Activated CD4-positive, alpha-beta T cell treated with anti-CD3 and anti-CD28 coated beads for 1 hour (primary cell): ENCODE results near the gene CCNA2.

Source experiments
- DNase-seq: peaks from one replicate; pipeline ENCODE4 v3.0.0-alpha.2; 2020

Gene CCNA2

DNA sequence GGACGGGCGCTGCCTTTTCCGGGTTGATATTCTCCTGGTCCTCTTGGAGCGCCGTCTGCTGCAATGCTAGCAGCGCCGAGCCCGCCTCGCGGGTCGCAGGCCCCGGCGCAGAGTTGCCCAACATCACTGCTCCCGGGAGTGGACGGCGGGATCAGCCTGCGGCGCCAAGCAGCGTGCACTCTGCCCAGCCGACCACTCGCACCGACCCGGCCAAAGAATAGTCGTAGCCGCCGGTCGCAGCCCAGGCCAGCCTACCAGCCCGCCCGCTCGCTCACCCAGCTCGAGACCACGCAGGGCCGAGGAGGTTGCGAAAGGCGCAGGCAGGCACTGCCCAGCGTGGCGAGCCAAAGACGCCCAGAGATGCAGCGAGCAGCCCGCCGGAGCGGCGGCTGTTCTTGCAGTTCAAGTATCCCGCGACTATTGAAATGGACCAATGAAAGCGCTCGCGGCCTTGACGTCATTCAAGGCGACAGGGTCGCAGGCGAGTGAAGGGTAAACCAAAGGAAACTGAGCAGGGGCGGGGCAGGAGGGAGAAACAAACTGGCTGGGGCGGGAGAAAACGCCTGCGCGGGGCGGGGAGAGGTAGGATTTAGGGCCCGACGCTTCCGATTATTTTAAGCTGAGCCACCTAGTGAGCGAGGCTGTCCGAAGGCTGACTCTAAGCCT lies at the start of gene CCNA2:
Gene CCNA2 (minus strand): TSS at position 379 of the 666 bp plus-strand sequence. CDS start 255 bp downstream, at position 124.
- peak; percentile 93 for DNase-seq

DNA sequence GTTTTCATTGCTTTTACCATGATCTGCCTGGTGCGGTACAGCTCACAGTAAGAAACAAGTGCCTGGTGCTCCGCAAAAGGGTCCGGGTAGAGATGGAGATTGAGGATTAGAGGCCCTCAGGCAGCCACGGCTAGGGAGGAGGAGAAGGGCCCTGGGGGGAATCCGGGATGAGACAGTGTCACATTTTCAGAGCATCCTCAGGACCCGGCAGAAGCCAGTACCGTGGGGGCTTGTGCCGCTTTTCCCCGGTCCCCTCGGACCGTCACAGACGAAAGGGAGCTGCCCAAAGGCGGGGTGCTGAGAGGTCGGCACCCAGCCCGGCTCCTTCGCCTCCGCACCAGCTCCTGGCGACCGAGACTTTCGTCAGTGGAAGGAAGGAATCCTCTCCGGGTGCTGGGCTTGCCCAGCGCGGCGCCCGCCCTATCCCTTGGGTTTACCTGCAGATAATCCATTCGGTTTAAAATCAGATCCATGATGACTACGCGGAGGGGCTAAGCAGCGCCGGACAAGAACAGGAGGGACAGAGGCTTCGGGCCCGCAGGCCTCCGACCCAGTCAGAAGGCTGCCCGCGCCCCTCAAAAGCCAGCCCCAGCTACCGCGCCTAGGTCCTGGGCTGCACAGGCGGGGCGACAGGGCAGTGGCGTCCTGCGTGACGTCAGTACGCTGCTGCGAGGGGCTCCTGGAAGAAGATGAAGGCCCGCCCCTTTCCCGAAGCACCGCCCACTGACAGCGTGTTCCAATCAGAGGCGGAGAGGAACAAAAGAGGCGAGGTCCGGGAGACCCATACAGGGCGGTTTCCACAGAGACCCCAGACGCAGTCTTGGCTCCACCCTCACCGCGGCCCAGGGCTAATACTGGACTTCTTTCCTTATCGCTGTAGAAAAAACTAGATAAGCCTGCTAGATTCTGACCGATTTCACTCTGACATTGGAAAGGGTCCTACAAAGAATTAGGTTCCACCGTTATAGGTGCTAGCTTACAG lies 46.4 kb upstream of the CCNA2 start, which contains the start of gene BBS7:
Gene BBS7 (minus strand): TSS at position 634 of the 982 bp plus-strand sequence. CDS start 161 bp downstream, at position 473.
- DNase-seq, result peak; percentile 92

DNA sequence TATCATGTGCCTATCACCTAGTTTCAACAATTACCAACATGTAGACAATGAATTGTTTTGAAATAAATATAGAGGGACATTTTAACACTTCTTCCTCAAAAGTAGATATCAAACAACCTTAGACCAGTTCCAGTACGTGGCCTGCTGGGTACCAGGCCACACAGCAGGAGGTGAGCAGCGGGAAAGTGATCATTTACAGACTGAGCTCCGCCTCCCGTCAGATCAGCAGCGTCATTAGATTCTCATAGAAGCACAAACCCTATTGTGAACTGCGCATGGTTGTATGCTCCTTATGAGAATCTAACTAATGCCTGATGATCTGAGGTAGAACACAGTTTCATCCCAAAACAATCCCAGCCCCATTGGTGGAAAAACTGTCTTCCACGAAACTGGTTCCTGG lies 40.1 kb upstream of the CCNA2 start:
- DNase-seq, result no peak

DNA sequence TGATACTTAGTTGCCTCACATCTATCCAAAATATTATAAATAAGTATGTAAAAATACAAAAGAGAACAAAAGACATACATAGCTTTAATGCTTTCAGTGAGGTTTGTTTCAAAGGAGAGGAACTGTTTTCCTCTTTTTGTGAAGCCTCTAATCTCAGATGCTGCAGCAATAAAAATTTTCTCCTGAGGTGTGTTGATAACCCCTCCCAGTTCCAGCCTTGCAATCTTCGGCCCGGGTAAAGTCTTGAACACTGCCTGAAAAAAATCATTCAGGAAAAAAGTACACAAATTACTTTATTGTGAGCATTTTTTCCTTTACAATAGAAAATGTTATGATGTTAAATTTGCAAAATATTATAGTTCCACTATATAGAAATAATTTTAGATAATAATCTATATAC lies 37.7 kb upstream of the CCNA2 start:
- no peak for DNase-seq

DNA sequence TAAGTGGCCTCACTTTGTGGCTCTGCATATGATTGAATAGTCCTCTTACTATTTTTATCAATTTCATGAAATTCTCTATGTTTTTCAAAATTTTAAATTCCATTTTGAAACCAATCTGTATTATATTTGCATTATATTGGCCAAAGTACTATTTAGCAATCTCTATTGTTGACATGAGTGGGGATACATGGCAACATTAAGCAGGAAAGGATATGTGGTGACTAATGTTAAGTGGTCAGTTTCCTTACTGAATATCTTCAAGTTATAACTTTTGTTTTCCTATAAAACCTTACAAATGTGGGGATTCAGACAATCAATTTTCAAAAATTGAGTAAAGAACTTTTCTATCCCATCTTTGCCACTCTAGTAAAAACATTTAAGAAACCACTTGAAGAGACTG lies 36.4 kb upstream of the CCNA2 start:
- no peak for DNase-seq

- no peak for DNase-seq
Measured at GRCh38 chr4:121851354-121851753, 27.7 kb upstream of the CCNA2 start.

DNA sequence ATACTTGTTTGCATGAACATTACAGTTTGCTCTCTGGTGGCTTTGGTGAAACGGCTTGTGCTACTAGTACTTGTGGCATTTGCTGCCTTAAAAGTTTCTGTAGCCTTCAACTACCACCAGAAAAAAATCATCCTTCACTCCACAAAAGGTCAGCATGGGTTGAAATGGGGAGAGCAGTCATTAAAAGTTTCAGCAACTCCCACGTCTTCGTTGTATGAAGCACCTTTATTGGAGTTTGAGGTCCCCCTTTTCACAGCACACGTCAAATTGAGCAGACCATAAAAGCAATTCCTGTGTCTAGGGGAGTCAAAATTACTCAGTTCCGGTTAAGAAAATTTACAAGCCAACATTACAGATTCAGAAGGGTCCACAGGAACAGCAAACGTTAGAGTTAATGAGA lies 23.0 kb upstream of the CCNA2 start:
- DNase-seq, result no peak

DNA sequence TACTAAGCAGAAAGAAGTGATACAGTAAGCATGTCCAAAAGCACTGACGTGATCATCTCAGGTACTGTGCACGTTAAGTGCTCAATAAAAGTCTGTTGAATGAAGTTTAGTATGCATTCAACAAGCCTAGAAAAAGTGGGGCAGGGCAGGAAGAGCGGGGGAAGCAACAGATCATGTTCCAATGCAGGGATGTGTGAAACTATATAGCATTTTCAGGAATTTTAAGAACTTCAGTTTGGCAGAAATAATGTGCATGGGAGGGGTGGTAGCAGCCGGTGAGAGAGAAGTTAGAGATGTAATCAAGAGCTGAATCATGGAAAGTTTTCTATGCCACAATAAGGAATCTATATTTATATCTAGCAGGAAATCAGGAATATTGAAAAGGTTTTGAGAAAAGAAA lies 19.2 kb upstream of the CCNA2 start:
- DNase-seq, result no peak

GRCh38 chr4:121838136-121838535 lies 14.5 kb upstream of the CCNA2 start:
- no peak for DNase-seq

- DNase-seq, result no peak
Measured at GRCh38 chr4:121829511-121829910, 5.8 kb upstream of the CCNA2 start.

DNA sequence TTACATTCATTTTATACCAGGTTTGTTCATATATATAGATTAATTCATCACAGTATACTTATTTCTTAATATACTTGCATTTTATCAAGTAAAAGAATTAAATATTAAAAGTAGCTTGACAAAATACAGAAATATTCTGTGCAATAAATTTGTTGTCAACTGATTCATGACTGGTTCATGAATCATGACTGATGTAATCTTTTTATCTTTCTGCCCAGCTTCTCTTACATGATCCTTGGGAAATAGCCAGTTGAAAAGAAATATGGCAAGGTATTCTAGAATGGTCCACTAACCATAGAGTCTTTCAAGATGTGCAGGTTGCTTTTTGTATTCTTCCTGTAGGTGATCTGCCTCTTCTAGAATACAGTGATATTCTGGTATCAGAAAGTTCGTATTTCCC lies 4.2 kb upstream of the CCNA2 start:
- DNase-seq, result no peak

- DNase-seq, result no peak
Measured at GRCh38 chr4:121824950-121825349, 1.3 kb upstream of the CCNA2 start.

- DNase-seq, result no peak
Measured at GRCh38 chr4:121824171-121824527, 466 bp upstream of the CCNA2 start.

GRCh38 chr4:121822796-121823504 lies 733 bp downstream of the CCNA2 start:
- no peak for DNase-seq

DNA sequence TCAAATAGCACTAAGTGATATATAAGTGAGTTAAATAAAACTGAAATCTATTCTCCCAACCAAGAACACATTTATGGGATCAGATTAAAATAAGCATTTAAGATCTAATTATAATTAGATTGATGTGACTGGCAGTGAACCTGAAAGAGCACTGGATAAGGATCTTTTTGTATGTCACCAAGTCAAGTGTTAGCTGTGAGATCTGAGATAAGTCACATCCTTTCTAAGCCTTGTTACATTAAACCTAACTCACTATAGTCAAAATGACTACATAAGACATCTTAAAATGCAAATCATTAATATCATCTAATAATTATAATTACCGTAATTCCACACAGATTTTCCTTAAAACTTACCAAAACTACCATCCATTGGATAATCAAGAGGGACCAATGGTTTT lies 1.6 kb downstream of the CCNA2 start:
- no peak for DNase-seq

- no peak for DNase-seq
Measured at GRCh38 chr4:121819216-121819965, 4.3 kb downstream of the CCNA2 start.

DNA sequence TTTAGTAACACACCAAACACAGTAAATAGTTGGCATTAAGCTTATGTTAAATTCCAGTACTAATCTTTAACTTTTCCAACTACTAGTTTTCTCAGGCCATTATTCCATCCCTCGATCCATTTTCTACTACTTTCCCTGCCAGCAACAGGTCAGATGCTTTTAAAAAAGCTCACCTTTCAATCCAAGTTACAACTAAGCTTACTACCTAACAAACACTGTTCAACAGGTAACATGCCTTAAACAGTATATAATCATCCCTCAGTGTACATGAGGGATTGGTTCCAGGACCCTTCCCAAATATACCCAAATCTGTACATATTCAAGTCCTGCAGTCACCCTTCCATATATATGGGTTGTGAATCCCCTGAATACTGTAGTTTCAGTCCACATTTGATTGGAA lies 5.5 kb downstream of the CCNA2 start:
- DNase-seq, result no peak

DNA sequence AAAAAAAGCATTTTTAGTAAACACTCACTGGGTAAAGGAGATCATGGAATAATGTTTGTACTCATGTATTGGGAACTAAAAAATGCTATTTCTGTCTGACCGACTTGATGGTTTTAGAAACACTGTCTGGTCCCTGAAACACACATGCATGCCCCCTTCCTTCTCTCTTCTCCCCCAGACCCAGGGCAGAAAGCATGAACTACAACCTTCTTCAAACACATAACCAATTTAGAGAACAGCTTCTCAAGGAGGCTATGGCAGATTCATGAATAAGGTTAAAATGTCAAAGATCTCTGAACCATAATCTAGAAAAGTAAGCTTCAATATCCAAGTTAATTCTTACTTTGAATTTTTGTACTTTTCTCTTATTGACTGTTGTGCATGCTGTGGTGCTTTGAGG lies 6.0 kb downstream of the CCNA2 start:
- no peak for DNase-seq

DNA sequence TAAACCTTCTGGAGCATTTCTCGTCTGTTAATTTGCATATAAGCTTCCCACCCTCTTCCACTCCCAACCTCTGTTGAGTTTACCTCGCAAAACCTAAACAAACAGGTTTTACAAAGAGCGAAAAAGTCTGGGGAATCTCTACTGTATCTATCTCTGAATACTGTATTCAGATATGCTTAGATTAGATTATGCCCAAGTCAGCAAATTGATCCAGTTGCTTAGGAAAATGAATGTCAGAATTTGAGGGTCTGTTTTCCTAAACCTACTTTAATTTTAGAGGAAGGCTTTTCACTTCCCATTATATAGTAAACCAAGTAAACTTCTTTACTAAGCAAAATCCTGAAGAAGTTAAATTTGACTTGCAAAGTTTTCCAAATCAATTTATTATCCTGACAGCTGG lies 6.7 kb downstream of the CCNA2 start:
- no peak for DNase-seq

GRCh38 chr4:121814756-121815155 lies 8.9 kb downstream of the CCNA2 start:
- DNase-seq, result no peak

DNA sequence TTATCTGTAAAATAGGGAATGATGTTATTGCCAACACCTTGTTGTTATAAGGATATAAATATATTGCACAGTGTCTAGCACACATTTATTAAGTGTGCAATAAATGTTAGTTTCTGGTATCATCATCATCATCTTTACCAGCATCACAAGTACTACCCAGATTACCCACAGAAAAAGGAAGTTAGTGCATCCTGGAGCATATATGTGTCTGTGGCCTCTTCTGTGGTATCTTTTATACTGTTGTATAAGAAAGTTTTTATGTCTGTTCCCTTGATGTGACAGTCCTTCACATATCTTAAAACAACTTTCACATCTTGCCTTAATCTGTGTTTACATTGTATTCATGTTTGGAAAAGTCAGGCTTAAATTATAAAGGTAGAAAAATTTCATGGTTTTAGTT lies 12.6 kb downstream of the CCNA2 start:
- no peak for DNase-seq

DNA sequence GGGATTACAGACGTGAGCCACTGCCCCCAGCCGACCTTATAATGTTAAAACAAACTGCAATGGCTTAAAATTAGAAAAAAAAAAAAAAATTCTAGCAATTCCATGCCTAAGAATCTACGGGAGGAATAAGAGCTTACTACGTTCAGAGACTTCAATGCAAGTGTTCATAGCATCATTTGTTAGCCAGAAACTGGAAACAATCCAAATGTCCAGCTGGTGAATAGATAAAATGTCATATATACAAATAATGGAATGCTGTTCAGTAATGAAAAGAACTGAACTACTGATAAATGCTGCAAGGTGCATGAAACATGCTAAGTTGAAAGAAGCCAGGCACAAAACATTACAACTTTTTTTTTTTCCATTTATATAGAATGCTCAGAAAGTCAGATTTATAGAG lies 17.3 kb downstream of the CCNA2 start:
- no peak for DNase-seq

DNA sequence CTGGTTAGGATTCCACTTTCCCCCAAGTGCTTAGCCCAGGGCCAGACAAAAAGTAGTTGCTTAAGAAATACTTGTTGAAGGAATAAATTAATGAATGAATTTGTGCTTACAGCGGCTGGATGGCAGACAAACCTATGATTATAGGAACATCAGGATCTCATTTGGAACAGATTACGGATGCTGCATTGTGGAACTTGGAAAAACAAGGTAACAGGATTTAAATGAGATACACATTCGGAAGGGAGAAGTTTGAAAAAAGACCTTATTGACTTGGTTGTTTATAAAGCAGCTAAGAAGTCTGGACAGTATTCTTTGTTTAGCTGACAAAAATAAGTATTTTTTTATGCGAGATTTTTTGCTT lies 22.0 kb downstream of the CCNA2 start:
- no peak for DNase-seq
